WTC11 (cell line): ENCODE measurements around the gene FAM241A. TPM values are rescaled to one million over a fixed set of nuclear protein-coding genes. Genes with fewer than 3 reads are reported as not detected.

Experiments
- ATAC-seq: fragments of 200-7000 bp; cut with Tn5 transposase; 2 replicates; pipeline ENCODE4 v1.10.0; 2021; ENCODE audit warnings: mild to moderate bottlenecking, moderate library complexity
- CTCF ChIA-PET: fragments of 300-600 bp; sonication (Branson Sonifier 250); formaldehyde crosslinking; loops from one replicate; lab custom pipeline; 2021; ENCODE audit warnings: antibody characterized with exemption; lab: Charles Lee
- POLR2A ChIA-PET: fragments of 350-600 bp; sonication (Branson Sonifier 250); formaldehyde crosslinking; loops from one replicate; lab custom pipeline; 2021; ENCODE audit warnings: antibody characterized with exemption; lab: Charles Lee
- DNase-seq: peaks from one replicate; pipeline ENCODE4 v3.0.0; 2021; ENCODE audit warnings: low spot score
- H3K27ac Mint-ChIP-seq: 2 replicates; pipeline ENCODE4 v1.8.0; 2021; ENCODE audit warnings: mixed read lengths
- H3K27me3 Mint-ChIP-seq: 2 replicates; pipeline ENCODE4 v1.8.0; 2021; ENCODE audit warnings: low read depth, mild to moderate bottlenecking, moderate library complexity, mixed read lengths
- H3K36me3 Mint-ChIP-seq: 2 replicates; pipeline ENCODE4 v1.8.0; 2021; ENCODE audit warnings: mixed read lengths
- H3K4me1 Mint-ChIP-seq: 2 replicates; pipeline ENCODE4 v1.8.0; 2022; ENCODE audit warnings: mixed read lengths
- H3K4me3 Mint-ChIP-seq: 2 replicates; pipeline ENCODE4 v1.8.0; 2021; ENCODE audit warnings: mild to moderate bottlenecking, moderate library complexity, mixed read lengths
- H3K9me3 Mint-ChIP-seq: 2 replicates; pipeline ENCODE4 v1.8.0; 2021; ENCODE audit warnings: mixed read lengths
- ETV6 ChIP-seq: sonication (generic); formaldehyde crosslinking; IDR thresholded peaks from 2 replicates; pipeline ENCODE4 v1.8.1; 2022; ENCODE audit warnings: mild to moderate bottlenecking, missing genetic modification reagents
- FOXK1 ChIP-seq: sonication (generic); formaldehyde crosslinking; IDR thresholded peaks from 2 replicates; pipeline ENCODE4 v1.8.0; 2022; ENCODE audit warnings: mild to moderate bottlenecking, moderate library complexity, missing genetic modification reagents
- FOXP4 ChIP-seq: sonication (generic); formaldehyde crosslinking; IDR thresholded peaks from 2 replicates; pipeline ENCODE4 v1.8.0; 2022; ENCODE audit warnings: mild to moderate bottlenecking, missing genetic modification reagents
- IRF1 ChIP-seq: sonication (generic); formaldehyde crosslinking; IDR thresholded peaks from 2 replicates; pipeline ENCODE4 v1.8.0; 2023; ENCODE audit warnings: missing genetic modification reagents
- JAZF1 ChIP-seq: fragments of 250-450 bp; sonication (Bioruptor Pico); IDR thresholded peaks from 2 replicates; pipeline ENCODE4 v1.9.0; 2021; ENCODE audit warnings: moderate library complexity, mild to moderate bottlenecking, inconsistent platforms
- MYBL2 ChIP-seq: sonication (generic); formaldehyde crosslinking; IDR thresholded peaks from 2 replicates; pipeline ENCODE4 v1.8.1; 2023; ENCODE audit warnings: mild to moderate bottlenecking, moderate library complexity, missing genetic modification reagents
- OVOL2 ChIP-seq: fragments of 250-450 bp; sonication (Bioruptor Pico); IDR thresholded peaks from 2 replicates; pipeline ENCODE4 v1.9.0; 2021; ENCODE audit warnings: mild to moderate bottlenecking, borderline replicate concordance
- SMAD3 ChIP-seq: sonication (generic); formaldehyde crosslinking; IDR thresholded peaks from 2 replicates; pipeline ENCODE4 v1.8.0; 2022; ENCODE audit warnings: missing genetic modification reagents, mild to moderate bottlenecking, borderline replicate concordance
- SP1 ChIP-seq: sonication (generic); formaldehyde crosslinking; conservative IDR thresholded peaks from 2 replicates; pipeline ENCODE4 v1.8.1; 2022; ENCODE audit warnings: missing genetic modification reagents
- ZBTB21 ChIP-seq: sonication (generic); formaldehyde crosslinking; IDR thresholded peaks from 2 replicates; pipeline ENCODE4 v1.8.1; 2023; ENCODE audit warnings: mild to moderate bottlenecking, missing genetic modification reagents, borderline replicate concordance
- ZNF138 ChIP-seq: sonication (generic); formaldehyde crosslinking; conservative IDR thresholded peaks from 2 replicates; pipeline ENCODE4 v1.8.1; 2022; ENCODE audit warnings: mild to moderate bottlenecking, moderate library complexity, missing genetic modification reagents
- ZNF232 ChIP-seq: sonication (generic); formaldehyde crosslinking; IDR thresholded peaks from 2 replicates; pipeline ENCODE4 v1.8.0; 2022; ENCODE audit warnings: mild to moderate bottlenecking, missing genetic modification reagents
- ZNF263 ChIP-seq: sonication (generic); formaldehyde crosslinking; IDR thresholded peaks from 2 replicates; pipeline ENCODE4 v1.8.1; 2022; ENCODE audit warnings: low read depth, mild to moderate bottlenecking, moderate library complexity, missing genetic modification reagents
- ZNF416 ChIP-seq: fragments of 250-450 bp; sonication (Bioruptor Pico); IDR thresholded peaks from 2 replicates; pipeline ENCODE4 v1.9.0; 2021; ENCODE audit warnings: mild to moderate bottlenecking, inconsistent platforms
- ZNF423 ChIP-seq: fragments of 250-450 bp; sonication (Bioruptor Pico); IDR thresholded peaks from 2 replicates; pipeline ENCODE4 v2.1.2; 2022; ENCODE audit warnings: mild to moderate bottlenecking, moderate library complexity
- total RNA-seq: library from RNA; stranded (reverse); gene quantifications from 3 replicates; pipeline ENCODE4 v1.2.3, GENCODE V29; 2021
- TF ChIP-seq, protein P1 (sequence below): sonication (generic); formaldehyde crosslinking; IDR thresholded peaks from 2 replicates; pipeline ENCODE4 v1.8.0; 2022; ENCODE audit warnings: missing genetic modification reagents
- TF ChIP-seq, protein P2 (sequence below): fragments of 200-600 bp; IDR thresholded peaks from 2 replicates; pipeline ENCODE4 v1.8.0; 2022; ENCODE audit warnings: antibody characterized with exemption

The FAM241A gene
- total RNA-seq, 1 experiment from 2014 or later = 0.22 TPM

DNA sequence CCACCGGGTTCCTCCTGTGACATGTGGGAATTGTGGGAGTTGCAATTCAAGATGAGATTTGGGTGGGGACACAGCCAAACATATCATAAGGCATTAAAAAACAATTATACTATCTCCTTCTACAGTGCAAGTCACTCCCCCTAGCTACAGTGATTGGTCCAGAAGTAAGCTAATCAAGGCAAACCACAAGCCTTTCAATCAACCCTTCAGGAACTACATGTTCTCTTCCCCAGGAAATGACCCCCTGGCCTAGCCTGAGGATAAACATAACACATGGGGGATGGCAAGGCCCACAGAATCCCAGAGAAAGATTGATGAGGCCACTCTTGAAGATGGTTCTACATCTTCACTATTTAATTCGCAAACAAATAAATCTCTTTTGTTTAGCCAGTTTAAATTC is 25.2 kb upstream of the FAM241A start:
- ATAC-seq = no peak
- ChIA-PET CTCF (no interaction called here), POLR2A (no interaction called here)
- TF ChIP-seq FOXP4 (CRISPR knock-in tag) (no peak), ETV6 (CRISPR knock-in tag) (no peak), ZNF232 (CRISPR knock-in tag) (no peak), SP1 (no peak), JAZF1 (no peak), SMAD3 (CRISPR knock-in tag) (no peak), ZNF263 (no peak), FOXK1 (CRISPR knock-in tag) (no peak), OVOL2 (no peak), ZNF423 (no peak), ZNF138 (no peak)
- peaks cover 7% of the 10 kb centered on the region for H3K36me3 Mint-ChIP-seq
- H3K27me3 Mint-ChIP-seq = no peaks in the 10 kb centered on the region
- H3K4me1 Mint-ChIP-seq = peaks cover 4% of the 10 kb centered on the region; the same call in 1 of the 2 replicates
- DNase-seq = no peak
- peaks cover 13% of the 10 kb centered on the region for H3K9me3 Mint-ChIP-seq
- no peak overlapping the region for H3K4me3 Mint-ChIP-seq
- no peak overlapping the region for H3K27ac Mint-ChIP-seq

- ChIA-PET POLR2A (no interaction called here), CTCF (no interaction called here)
- H3K36me3 Mint-ChIP-seq = no peaks in the 10 kb centered on the region
- DNase-seq (no peak), ATAC-seq (no peak)
- peaks cover 34% of the 10 kb centered on the region for H3K4me1 Mint-ChIP-seq
- peaks cover 1% of the 10 kb centered on the region; the same call in 1 of the 2 replicates for H3K9me3 Mint-ChIP-seq
- TF ChIP-seq IRF1 (no peak), MYBL2 (CRISPR knock-in tag) (no peak), ZNF416 (no peak)
- TF ChIP-seq, protein P1, sequence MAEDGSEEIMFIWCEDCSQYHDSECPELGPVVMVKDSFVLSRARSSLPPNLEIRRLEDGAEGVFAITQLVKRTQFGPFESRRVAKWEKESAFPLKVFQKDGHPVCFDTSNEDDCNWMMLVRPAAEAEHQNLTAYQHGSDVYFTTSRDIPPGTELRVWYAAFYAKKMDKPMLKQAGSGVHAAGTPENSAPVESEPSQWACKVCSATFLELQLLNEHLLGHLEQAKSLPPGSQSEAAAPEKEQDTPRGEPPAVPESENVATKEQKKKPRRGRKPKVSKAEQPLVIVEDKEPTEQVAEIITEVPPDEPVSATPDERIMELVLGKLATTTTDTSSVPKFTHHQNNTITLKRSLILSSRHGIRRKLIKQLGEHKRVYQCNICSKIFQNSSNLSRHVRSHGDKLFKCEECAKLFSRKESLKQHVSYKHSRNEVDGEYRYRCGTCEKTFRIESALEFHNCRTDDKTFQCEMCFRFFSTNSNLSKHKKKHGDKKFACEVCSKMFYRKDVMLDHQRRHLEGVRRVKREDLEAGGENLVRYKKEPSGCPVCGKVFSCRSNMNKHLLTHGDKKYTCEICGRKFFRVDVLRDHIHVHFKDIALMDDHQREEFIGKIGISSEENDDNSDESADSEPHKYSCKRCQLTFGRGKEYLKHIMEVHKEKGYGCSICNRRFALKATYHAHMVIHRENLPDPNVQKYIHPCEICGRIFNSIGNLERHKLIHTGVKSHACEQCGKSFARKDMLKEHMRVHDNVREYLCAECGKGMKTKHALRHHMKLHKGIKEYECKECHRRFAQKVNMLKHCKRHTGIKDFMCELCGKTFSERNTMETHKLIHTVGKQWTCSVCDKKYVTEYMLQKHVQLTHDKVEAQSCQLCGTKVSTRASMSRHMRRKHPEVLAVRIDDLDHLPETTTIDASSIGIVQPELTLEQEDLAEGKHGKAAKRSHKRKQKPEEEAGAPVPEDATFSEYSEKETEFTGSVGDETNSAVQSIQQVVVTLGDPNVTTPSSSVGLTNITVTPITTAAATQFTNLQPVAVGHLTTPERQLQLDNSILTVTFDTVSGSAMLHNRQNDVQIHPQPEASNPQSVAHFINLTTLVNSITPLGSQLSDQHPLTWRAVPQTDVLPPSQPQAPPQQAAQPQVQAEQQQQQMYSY (CRISPR knock-in tag) = no peak
- TF ChIP-seq, protein P2, sequence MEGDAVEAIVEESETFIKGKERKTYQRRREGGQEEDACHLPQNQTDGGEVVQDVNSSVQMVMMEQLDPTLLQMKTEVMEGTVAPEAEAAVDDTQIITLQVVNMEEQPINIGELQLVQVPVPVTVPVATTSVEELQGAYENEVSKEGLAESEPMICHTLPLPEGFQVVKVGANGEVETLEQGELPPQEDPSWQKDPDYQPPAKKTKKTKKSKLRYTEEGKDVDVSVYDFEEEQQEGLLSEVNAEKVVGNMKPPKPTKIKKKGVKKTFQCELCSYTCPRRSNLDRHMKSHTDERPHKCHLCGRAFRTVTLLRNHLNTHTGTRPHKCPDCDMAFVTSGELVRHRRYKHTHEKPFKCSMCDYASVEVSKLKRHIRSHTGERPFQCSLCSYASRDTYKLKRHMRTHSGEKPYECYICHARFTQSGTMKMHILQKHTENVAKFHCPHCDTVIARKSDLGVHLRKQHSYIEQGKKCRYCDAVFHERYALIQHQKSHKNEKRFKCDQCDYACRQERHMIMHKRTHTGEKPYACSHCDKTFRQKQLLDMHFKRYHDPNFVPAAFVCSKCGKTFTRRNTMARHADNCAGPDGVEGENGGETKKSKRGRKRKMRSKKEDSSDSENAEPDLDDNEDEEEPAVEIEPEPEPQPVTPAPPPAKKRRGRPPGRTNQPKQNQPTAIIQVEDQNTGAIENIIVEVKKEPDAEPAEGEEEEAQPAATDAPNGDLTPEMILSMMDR = no peak
- no peak overlapping the region for H3K4me3 Mint-ChIP-seq
- H3K27ac Mint-ChIP-seq = no peak overlapping the region
- H3K27me3 Mint-ChIP-seq = no peaks in the 10 kb centered on the region
Measured at GRCh38 chr4:112125416-112125815, 19.8 kb upstream of the FAM241A start.

DNA sequence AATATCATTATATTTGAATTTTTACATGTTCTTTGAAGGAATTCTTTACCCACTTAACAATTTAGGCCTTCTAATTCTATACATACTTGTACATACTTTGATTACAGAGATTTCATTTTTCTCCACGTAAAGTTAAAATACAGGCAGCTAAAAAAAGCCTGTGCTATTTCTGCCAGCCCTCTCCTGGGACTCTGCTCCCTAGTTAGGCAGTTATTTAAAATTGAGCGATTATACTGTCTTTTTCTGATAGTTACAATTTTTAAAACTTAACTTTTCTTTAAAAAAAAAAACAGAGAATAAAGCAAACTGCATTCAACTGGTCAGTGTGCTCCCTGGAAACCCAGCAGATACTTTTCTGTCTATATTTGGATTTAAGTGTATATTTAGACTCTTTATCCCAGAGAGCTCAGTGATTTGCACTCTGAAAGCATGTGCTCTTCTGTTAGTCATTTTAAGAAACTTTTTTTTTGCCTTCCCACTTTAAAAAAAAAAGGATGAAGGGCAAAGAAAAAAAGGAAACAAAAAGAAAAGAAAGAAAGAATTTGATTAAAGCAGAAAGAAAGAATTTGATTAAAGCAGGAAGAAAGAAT is 18.1 kb upstream of the FAM241A start:
- peaks cover 43% of the 10 kb centered on the region for H3K4me1 Mint-ChIP-seq
- ATAC-seq = no peak
- TF ChIP-seq ZBTB21 (CRISPR knock-in tag) (no peak), ZNF416 (no peak)
- CTCF ChIA-PET = interaction anchor here (0.5 kb wide), 1 partner anchor 638 kb away, joined by 3 read pairs; no protein-coding TSS in a partner anchor
- DNase-seq = no peak
- H3K27me3 Mint-ChIP-seq = no peaks in the 10 kb centered on the region
- no peak overlapping the region for H3K27ac Mint-ChIP-seq
- H3K36me3 Mint-ChIP-seq = no peaks in the 10 kb centered on the region
- POLR2A ChIA-PET = no interaction called here
- H3K9me3 Mint-ChIP-seq = no peaks in the 10 kb centered on the region
- H3K4me3 Mint-ChIP-seq = no peak overlapping the region
